K562 (cell line): ENCODE measurements around the gene SLC48A1. TPM values are rescaled to one million over a fixed set of nuclear protein-coding genes. Genes with fewer than 3 reads are reported as not detected.

Experiments
- ETV6 ChIP-seq, 3 experiments: fragments of 150-350 bp in 1 of 3; sonication (generic) in 1 of 3; formaldehyde crosslinking in 1 of 3; IDR thresholded peaks; 2 replicates each; pipeline versions ENCODE4 v1.6.1 to v1.8.0; 2014 to 2022; ENCODE audit warnings: borderline replicate concordance in 2 of 3, low read depth in 2 of 3, antibody characterized with exemption in 1 of 3, low read length in 1 of 3, mild to moderate bottlenecking in 1 of 3, missing genetic modification reagents in 1 of 3
- FIP1L1 ChIP-seq: fragments of 200-400 bp; formaldehyde crosslinking; IDR thresholded peaks from 2 replicates; pipeline ENCODE4 v1.6.1; 2018; ENCODE audit warnings: mild to moderate bottlenecking, low read depth, low read length; ENCODE audit not compliant: poor library complexity, severe bottlenecking
- HDAC6 ChIP-seq: IDR thresholded peaks from 2 replicates; pipeline ENCODE4 v1.6.1; 2012; ENCODE audit warnings: low read depth, mild to moderate bottlenecking, control low read depth, inconsistent platforms, low read length, moderate library complexity
- HDGF ChIP-seq: fragments of 450-650 bp; IDR thresholded peaks from 2 replicates; pipeline ENCODE4 v1.6.1; 2016
- NFE2 ChIP-seq: IDR thresholded peaks from 2 replicates; pipeline ENCODE4 v1.6.1; 2014; ENCODE audit warnings: antibody characterized with exemption, low read depth
- RBM14 ChIP-seq: fragments of 200-400 bp; formaldehyde crosslinking; IDR thresholded peaks from 2 replicates; pipeline ENCODE4 v1.6.1; 2018; ENCODE audit warnings: low read depth, mild to moderate bottlenecking, low read length, moderate library complexity, borderline replicate concordance; ENCODE audit not compliant: insufficient read depth
- SRSF9 ChIP-seq: fragments of 200-400 bp; formaldehyde crosslinking; IDR thresholded peaks from 2 replicates; pipeline ENCODE4 v1.6.1; 2017; ENCODE audit warnings: low read depth, low read length, borderline replicate concordance
- STAT5A ChIP-seq: IDR thresholded peaks from 2 replicates; pipeline ENCODE4 v1.6.1; 2012; ENCODE audit warnings: low read length, inconsistent platforms, borderline replicate concordance
- SUPT5H ChIP-seq: fragments of 450-650 bp; IDR thresholded peaks from 2 replicates; pipeline ENCODE4 v1.6.1; 2016
- TBP ChIP-seq: optimal IDR thresholded peaks from 2 replicates; pipeline ENCODE3; 2011; ENCODE audit warnings: low read depth, low read length, improper control_type of control experiment
- THRAP3 ChIP-seq: fragments of 450-650 bp; IDR thresholded peaks from 2 replicates; pipeline ENCODE4 v1.6.1; 2016; ENCODE audit warnings: mild to moderate bottlenecking, inconsistent platforms, borderline replicate concordance
- ZFP36 ChIP-seq: fragments of 150-350 bp; IDR thresholded peaks from 2 replicates; pipeline ENCODE4 v1.6.1; 2018; ENCODE audit warnings: low read length, low read depth; ENCODE audit not compliant: partially characterized antibody
- ZKSCAN8 ChIP-seq: fragments of 200-800 bp; sonication (Bioruptor generic); IDR thresholded peaks from 2 replicates; pipeline ENCODE4 v1.6.1; 2016; ENCODE audit warnings: missing genetic modification characterization, missing compliant biosample characterization
- ZNF146 ChIP-seq: IDR thresholded peaks from one replicate; pipeline ENCODE4 v1.6.1; 2018; ENCODE audit warnings: missing compliant biosample characterization; ENCODE audit not compliant: unreplicated experiment
- ZNF23 ChIP-seq: fragments of 250-450 bp; sonication (Bioruptor Pico); IDR thresholded peaks from 2 replicates; pipeline ENCODE4 v1.4.0; 2020; ENCODE audit warnings: mild to moderate bottlenecking
- ZNF445 ChIP-seq: fragments of 250-450 bp; sonication (Bioruptor Pico); IDR thresholded peaks from 2 replicates; pipeline ENCODE4 v1.4.0; 2020; ENCODE audit warnings: low read depth, mild to moderate bottlenecking, moderate library complexity
- ZNF584 ChIP-seq: fragments of 200-800 bp; sonication (Bioruptor generic); IDR thresholded peaks from 2 replicates; pipeline ENCODE4 v1.6.1; 2016; ENCODE audit warnings: low read depth, mild to moderate bottlenecking, missing genetic modification characterization, missing compliant biosample characterization
- ZNF699 ChIP-seq: fragments of 250-450 bp; sonication (Bioruptor Pico); IDR thresholded peaks from 2 replicates; pipeline ENCODE4 v1.8.0; 2021; ENCODE audit warnings: mild to moderate bottlenecking, moderate library complexity; ENCODE audit not compliant: insufficient replicate concordance
- ZSCAN32 ChIP-seq: fragments of 450-650 bp; formaldehyde crosslinking; IDR thresholded peaks from 2 replicates; pipeline ENCODE4 v1.4.0; 2020; ENCODE audit warnings: mild to moderate bottlenecking, moderate library complexity
- polyA plus RNA-seq, 8 experiments: library from polyadenylated mRNA; depleted of rRNA in 4 of 8; stranded (reverse) in 5 of 8; unstranded in 3 of 8; fragments of >200 nt; fragmentation: Nextera tagmentation in 2 of 8; fragmentation: Illumina TruSeq in 1 of 8; extraction: Ambion mirVana in 2 of 8; extraction: Trizol in 1 of 8; gene quantifications; 2 replicates each; pipeline versions ENCODE4 v1.2.1 to v1.2.3, GENCODE V29; 2011 to 2014; ENCODE audit warnings: inconsistent platforms in 1 of 8, missing spikeins in 1 of 8
- total RNA-seq, 7 experiments: library from RNA; depleted of rRNA in 6 of 7; stranded (reverse); fragments of >200 nt in 6 of 7; fragmentation: Illumina TruSeq in 2 of 7; extraction: Trizol in 2 of 7; gene quantifications; 2 replicates each; pipeline versions ENCODE4 v1.2.1 to v1.2.3, GENCODE V29; 2011 to 2021; ENCODE audit warnings: low replicate concordance in 1 of 7
- TF ChIP-seq, protein P1 (sequence below): fragments of 250-450 bp; sonication (Bioruptor Pico); IDR thresholded peaks from 2 replicates; pipeline ENCODE4 v1.4.0; 2020
- TF ChIP-seq, protein P2 (sequence below): sonication (generic); formaldehyde crosslinking; IDR thresholded peaks from 2 replicates; pipeline ENCODE4 v1.8.1; 2023; ENCODE audit warnings: mild to moderate bottlenecking, missing genetic modification reagents
- TF ChIP-seq, protein P3 (sequence below): sonication (generic); formaldehyde crosslinking; IDR thresholded peaks from 2 replicates; pipeline ENCODE4 v1.8.0; 2022; ENCODE audit warnings: mild to moderate bottlenecking, missing genetic modification reagents, borderline replicate concordance

Gene SLC48A1
- total and polyA plus RNA-seq, 9 of the 15 experiments (the other 6 are each of a cell fraction or from before 2014, with no cell fraction given) = 10.7 to 37.5 (median 18.7) TPM

DNA sequence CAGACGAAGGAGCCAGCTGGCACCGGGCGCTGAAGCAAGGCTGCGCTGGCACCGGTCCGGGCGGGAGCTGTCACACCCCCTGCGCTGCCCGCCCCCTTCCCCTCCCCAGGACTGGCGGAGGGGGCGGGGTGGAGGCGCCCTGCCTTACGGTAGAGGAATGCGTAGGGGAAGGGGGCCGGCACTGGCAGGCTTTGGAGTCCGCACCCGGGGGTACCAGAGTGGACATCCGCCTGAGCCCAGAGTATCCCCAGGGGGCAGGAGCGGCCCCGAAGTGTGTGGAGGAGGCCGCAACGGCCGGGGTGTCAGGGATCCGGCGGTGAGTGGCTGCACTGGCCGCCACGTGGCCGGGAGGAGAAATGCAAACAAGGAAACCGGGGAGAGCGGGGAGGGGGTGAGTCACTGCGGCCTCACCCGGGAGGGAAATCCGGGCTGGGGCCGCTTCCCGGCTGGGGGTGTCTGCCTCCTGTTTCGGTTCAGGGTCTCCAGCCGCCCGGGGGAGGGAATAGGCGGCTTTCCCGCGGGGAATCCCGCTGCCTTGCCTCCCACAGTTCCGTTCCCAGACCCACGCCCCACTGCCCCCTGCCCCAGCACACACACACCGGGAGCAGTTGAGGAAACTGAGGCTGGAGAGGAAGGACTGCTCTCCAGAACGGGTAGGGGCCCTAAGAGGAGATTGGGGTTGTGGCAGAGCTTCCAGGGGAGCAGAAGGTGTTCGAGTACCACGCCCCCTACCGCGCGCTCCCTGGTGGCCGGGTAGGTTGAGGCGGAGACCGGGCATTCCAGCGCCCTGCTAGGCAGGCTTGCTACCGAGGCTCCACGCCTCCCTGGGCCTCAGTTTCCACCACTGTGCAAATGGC lies 14.0 kb upstream of the SLC48A1 start, which contains the start of gene RAPGEF3 (continued):
- TF ChIP-seq TBP = no peak
- TF ChIP-seq, protein P1, sequence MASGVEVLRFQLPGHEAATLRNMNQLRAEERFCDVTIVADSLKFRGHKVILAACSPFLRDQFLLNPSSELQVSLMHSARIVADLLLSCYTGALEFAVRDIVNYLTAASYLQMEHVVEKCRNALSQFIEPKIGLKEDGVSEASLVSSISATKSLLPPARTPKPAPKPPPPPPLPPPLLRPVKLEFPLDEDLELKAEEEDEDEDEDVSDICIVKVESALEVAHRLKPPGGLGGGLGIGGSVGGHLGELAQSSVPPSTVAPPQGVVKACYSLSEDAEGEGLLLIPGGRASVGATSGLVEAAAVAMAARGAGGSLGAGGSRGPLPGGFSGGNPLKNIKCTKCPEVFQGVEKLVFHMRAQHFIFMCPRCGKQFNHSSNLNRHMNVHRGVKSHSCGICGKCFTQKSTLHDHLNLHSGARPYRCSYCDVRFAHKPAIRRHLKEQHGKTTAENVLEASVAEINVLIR = no peak
- no peak for TF ChIP-seq THRAP3
- no peak for TF ChIP-seq STAT5A
- TF ChIP-seq ZNF146 (CRISPR knock-in tag) = no peak
- no peak for TF ChIP-seq HDGF
- no peak for TF ChIP-seq ZNF699 (CRISPR knock-in tag)
- TF ChIP-seq, protein P2, sequence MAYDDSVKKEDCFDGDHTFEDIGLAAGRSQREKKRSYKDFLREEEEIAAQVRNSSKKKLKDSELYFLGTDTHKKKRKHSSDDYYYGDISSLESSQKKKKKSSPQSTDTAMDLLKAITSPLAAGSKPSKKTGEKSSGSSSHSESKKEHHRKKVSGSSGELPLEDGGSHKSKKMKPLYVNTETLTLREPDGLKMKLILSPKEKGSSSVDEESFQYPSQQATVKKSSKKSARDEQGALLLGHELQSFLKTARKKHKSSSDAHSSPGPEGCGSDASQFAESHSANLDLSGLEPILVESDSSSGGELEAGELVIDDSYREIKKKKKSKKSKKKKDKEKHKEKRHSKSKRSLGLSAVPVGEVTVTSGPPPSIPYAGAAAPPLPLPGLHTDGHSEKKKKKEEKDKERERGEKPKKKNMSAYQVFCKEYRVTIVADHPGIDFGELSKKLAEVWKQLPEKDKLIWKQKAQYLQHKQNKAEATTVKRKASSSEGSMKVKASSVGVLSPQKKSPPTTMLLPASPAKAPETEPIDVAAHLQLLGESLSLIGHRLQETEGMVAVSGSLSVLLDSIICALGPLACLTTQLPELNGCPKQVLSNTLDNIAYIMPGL (CRISPR knock-in tag) = peak; percentile 84; the same call in 1 of the 2 replicates
- TF ChIP-seq ZFP36 = no peak
- TF ChIP-seq SUPT5H = no peak
- TF ChIP-seq ZNF584 (CRISPR knock-in tag) = peak; percentile 24; the same call in 1 of the 2 replicates
- TF ChIP-seq HDAC6 = no peak
- TF ChIP-seq FIP1L1 = peak; percentile 63
- no peak for TF ChIP-seq SRSF9
- TF ChIP-seq NFE2 = no peak
- TF ChIP-seq RBM14 = no peak
- TF ChIP-seq, protein P3, sequence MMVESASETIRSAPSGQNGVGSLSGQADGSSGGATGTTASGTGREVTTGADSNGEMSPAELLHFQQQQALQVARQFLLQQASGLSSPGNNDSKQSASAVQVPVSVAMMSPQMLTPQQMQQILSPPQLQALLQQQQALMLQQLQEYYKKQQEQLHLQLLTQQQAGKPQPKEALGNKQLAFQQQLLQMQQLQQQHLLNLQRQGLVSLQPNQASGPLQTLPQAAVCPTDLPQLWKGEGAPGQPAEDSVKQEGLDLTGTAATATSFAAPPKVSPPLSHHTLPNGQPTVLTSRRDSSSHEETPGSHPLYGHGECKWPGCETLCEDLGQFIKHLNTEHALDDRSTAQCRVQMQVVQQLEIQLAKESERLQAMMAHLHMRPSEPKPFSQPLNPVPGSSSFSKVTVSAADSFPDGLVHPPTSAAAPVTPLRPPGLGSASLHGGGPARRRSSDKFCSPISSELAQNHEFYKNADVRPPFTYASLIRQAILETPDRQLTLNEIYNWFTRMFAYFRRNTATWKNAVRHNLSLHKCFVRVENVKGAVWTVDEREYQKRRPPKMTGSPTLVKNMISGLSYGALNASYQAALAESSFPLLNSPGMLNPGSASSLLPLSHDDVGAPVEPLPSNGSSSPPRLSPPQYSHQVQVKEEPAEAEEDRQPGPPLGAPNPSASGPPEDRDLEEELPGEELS (CRISPR knock-in tag) = no peak
- TF ChIP-seq ZNF23 (CRISPR knock-in tag) = no peak
- no peak for TF ChIP-seq ZKSCAN8 (CRISPR knock-in tag)
- TF ChIP-seq ZSCAN32 (CRISPR knock-in tag) = no peak
- TF ChIP-seq ZNF445 = no peak
- no peak for TF ChIP-seq ETV6 (IDR thresholded peaks at IDR 0.05; ENCODE audit: borderline replicate concordance in 1 of 2, low read depth in 2 of 2, low read length in 1 of 2)
- TF ChIP-seq ETV6 (CRISPR knock-in tag; IDR thresholded peaks at IDR 0.05; ENCODE audit: borderline replicate concordance) = no peak
